Esophagus squamous epithelium (tissue), 4 donors: ENCODE results near the gene DNASE1L3.

ENCODE experiments used
- POLR2A ChIP-seq, 4 donors: fragments of 450-650 bp; IDR thresholded peaks; one replicate each; pipeline ENCODE4 v1.6.1; 2017; ENCODE audit warnings: antibody characterized with exemption in 4 of 4, mild to moderate bottlenecking in 4 of 4, moderate library complexity in 3 of 4
- TF ChIP-seq, protein P1 (sequence below), 6 experiments: fragments of 450-650 bp in 4 of 6; fragments of 200-600 bp in 2 of 6; sonication (generic) in 2 of 6; IDR thresholded peaks; one replicate each; pipeline ENCODE4 v1.5.1; 2016 to 2019; ENCODE audit warnings: antibody characterized with exemption in 6 of 6, mild to moderate bottlenecking in 4 of 6, moderate library complexity in 4 of 6

DNA sequence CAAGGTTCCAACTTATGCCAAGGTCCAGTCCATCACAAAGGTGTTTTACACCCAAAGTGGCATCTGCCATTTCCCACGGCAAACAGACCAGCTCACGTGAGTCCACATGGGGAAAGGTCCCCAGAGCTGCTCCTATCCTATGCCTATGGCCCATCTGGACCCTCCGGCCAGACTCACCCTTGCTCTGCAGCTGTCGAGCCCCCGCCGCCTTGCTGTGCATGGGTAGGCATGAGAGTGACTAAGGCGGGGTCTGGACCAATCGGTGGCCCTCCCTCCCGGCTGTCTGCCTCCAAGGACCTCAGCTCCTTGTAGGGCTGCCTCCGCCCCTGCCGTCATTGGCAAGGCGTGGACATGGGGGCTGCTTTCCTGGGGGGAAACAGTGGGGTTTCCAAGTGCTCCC, 26.9 kb downstream of the DNASE1L3 start:
- TF ChIP-seq, protein P1, sequence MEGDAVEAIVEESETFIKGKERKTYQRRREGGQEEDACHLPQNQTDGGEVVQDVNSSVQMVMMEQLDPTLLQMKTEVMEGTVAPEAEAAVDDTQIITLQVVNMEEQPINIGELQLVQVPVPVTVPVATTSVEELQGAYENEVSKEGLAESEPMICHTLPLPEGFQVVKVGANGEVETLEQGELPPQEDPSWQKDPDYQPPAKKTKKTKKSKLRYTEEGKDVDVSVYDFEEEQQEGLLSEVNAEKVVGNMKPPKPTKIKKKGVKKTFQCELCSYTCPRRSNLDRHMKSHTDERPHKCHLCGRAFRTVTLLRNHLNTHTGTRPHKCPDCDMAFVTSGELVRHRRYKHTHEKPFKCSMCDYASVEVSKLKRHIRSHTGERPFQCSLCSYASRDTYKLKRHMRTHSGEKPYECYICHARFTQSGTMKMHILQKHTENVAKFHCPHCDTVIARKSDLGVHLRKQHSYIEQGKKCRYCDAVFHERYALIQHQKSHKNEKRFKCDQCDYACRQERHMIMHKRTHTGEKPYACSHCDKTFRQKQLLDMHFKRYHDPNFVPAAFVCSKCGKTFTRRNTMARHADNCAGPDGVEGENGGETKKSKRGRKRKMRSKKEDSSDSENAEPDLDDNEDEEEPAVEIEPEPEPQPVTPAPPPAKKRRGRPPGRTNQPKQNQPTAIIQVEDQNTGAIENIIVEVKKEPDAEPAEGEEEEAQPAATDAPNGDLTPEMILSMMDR (IDR thresholded peaks at IDR 0.05): no peak
- TF ChIP-seq POLR2A (IDR thresholded peaks at IDR 0.05): no peak
